Keratinocyte (primary cell): Measurements from ENCODE around the gene USP28.

Experiments
- CTCF ChIP-seq, 3 experiments: IDR thresholded peaks in 1 of 3; conservative IDR thresholded peaks in 1 of 3; optimal IDR thresholded peaks in 1 of 3; 2 replicates in 2 of 3; 3 replicates in 1 of 3; pipeline versions ENCODE3 to v1.5.1; 2011; ENCODE audit warnings: low read length in 3 of 3, mild to moderate bottlenecking in 3 of 3, moderate library complexity in 2 of 3, control low read depth in 1 of 3, inconsistent platforms in 1 of 3; ENCODE audit not compliant: insufficient read depth in 2 of 3; ENCODE audit errors: extremely low read depth in 1 of 3
- EZH2 ChIP-seq: IDR thresholded peaks from one replicate; pipeline ENCODE4 v1.6.1; 2012; ENCODE audit warnings: inconsistent platforms, mild to moderate bottlenecking, low read length, moderate library complexity

- TF ChIP-seq CTCF (optimal IDR thresholded peaks at IDR 0.05 in 1 of 3, IDR thresholded peaks at IDR 0.05 in 1 of 3, conservative IDR thresholded peaks at IDR 0.05 in 1 of 3; ENCODE audit: extremely low read depth in 1 of 3, insufficient read depth in 2 of 3, low read length in 3 of 3) = no peak
- no peak for TF ChIP-seq EZH2
These were observed 19.6 kb downstream of the USP28 start for GRCh38 chr11:113855803-113856202.
